Measurements from ENCODE around the gene PHEX. TPM values are rescaled to one million over a fixed set of nuclear protein-coding genes. Genes with fewer than 3 reads are reported as not detected.

Gene PHEX
- total RNA-seq, 4 donors from 2014 or later, result 0.14 to 0.20 TPM; not detected in 2

- WGBS, 2 donors (ENCODE audit: low coverage in 1 of 2), result 95% methylated on average over 1 of the region's 1 CpG; no CpG with 5 or more reads in 1 of the 2 donors
- in situ Hi-C loops (cut with MboI; ENCODE audit: low pct_ligation_motif_present in 1 of 4, low pct_unique_long_range_greater_than_20kb in 1 of 4, low sequenced_read_pairs in 3 of 4), result no loop called here
- Histone ChIP-seq H3K4me1 (peaks cover 0 to 5% (median 0%) of the 10 kb centered on the region in 4 donors), H3K9me3 (no peaks in the 10 kb centered on the region), H3K36me3 (no peaks in the 10 kb centered on the region), H3K27ac (no peak overlapping the region), H3K4me3 (no peak overlapping the region), H3K27me3 (no peaks in the 10 kb centered on the region)
- no peak for TF ChIP-seq CTCF (IDR thresholded peaks at IDR 0.05)
- no peak for TF ChIP-seq POLR2AphosphoS5 (IDR thresholded peaks at IDR 0.05)
- no peak for TF ChIP-seq EP300 (IDR thresholded peaks at IDR 0.05; ENCODE audit: low read depth)
- intact Hi-C loops (cut with DNase I; ENCODE audit: low total_unique reads), result no loop called here
- DNase-seq, result no peak
These were observed 107.7 kb downstream of the PHEX start for GRCh38 chrX:22139822-22140221.

GRCh38 chrX:22141047-22141730 is 109.1 kb downstream of the PHEX start:
- WGBS, 2 donors (ENCODE audit: low coverage in 1 of 2), result 58 to 74% methylated on average over 2 to 4 of the region's 4 CpGs
- TF ChIP-seq POLR2AphosphoS5 (IDR thresholded peaks at IDR 0.05) (no peak), POLR2A (IDR thresholded peaks at IDR 0.05) (no peak), CTCF (IDR thresholded peaks at IDR 0.05) (no peak)
- no peak for DNase-seq
- in situ Hi-C loops (cut with MboI; ENCODE audit: low pct_ligation_motif_present in 1 of 4, low pct_unique_long_range_greater_than_20kb in 1 of 4, low sequenced_read_pairs in 3 of 4) (no loop called here), intact Hi-C loops (cut with DNase I; ENCODE audit: low total_unique reads) (no loop called here)
- no peaks in the 10 kb centered on the region for H3K9me3 ChIP-seq
- H3K4me1 ChIP-seq, result peaks cover 0 to 4% (median 0%) of the 10 kb centered on the region in 4 donors
- no peak overlapping the region for H3K27ac ChIP-seq
- H3K4me3 ChIP-seq, result no peak overlapping the region
- no peaks in the 10 kb centered on the region for H3K27me3 ChIP-seq
- no peaks in the 10 kb centered on the region for H3K36me3 ChIP-seq

- no peak overlapping the region for H3K27ac ChIP-seq
- TF ChIP-seq CTCF (IDR thresholded peaks at IDR 0.05) (no peak), EP300 (IDR thresholded peaks at IDR 0.05; ENCODE audit: low read depth) (no peak), POLR2A (IDR thresholded peaks at IDR 0.05) (no peak), POLR2AphosphoS5 (IDR thresholded peaks at IDR 0.05) (no peak)
- no peaks in the 10 kb centered on the region for H3K36me3 ChIP-seq
- in situ Hi-C loops (cut with MboI; ENCODE audit: low pct_ligation_motif_present in 1 of 4, low pct_unique_long_range_greater_than_20kb in 1 of 4, low sequenced_read_pairs in 3 of 4), result no loop called here
- no peaks in the 10 kb centered on the region for H3K9me3 ChIP-seq
- H3K27me3 ChIP-seq, result no peaks in the 10 kb centered on the region
- no peak overlapping the region for H3K4me3 ChIP-seq
- no peaks in the 10 kb centered on the region for H3K4me1 ChIP-seq
- intact Hi-C loops (cut with DNase I; ENCODE audit: low total_unique reads), result no loop called here
- 55% methylated on average over 1 of the region's 1 CpG; no CpG with 5 or more reads in 1 of the 2 donors for WGBS, 2 donors (ENCODE audit: low coverage in 1 of 2)
- DNase-seq, result no peak
These were observed 115.1 kb downstream of the PHEX start for GRCh38 chrX:22147214-22147613.

GRCh38 chrX:22147942-22148341 is 115.8 kb downstream of the PHEX start:
- no peak for TF ChIP-seq POLR2A (IDR thresholded peaks at IDR 0.05)
- no peak overlapping the region for H3K27ac ChIP-seq
- H3K36me3 ChIP-seq, result no peaks in the 10 kb centered on the region
- H3K4me1 ChIP-seq, result no peaks in the 10 kb centered on the region
- intact Hi-C loops (cut with DNase I; ENCODE audit: low total_unique reads) (no loop called here), in situ Hi-C loops (cut with MboI; ENCODE audit: low pct_ligation_motif_present in 1 of 4, low pct_unique_long_range_greater_than_20kb in 1 of 4, low sequenced_read_pairs in 3 of 4) (no loop called here)
- H3K9me3 ChIP-seq, result no peaks in the 10 kb centered on the region
- WGBS, 2 donors (ENCODE audit: low coverage in 1 of 2), result 76 to 94% methylated on average over 2 to 3 of the region's 3 CpGs
- no peak for DNase-seq
- no peak overlapping the region for H3K4me3 ChIP-seq
- no peaks in the 10 kb centered on the region for H3K27me3 ChIP-seq

GRCh38 chrX:22148565-22148964 is 116.4 kb downstream of the PHEX start:
- 73% methylated on average over 2 of the region's 2 CpGs; no CpG with 5 or more reads in 1 of the 2 donors for WGBS, 2 donors (ENCODE audit: low coverage in 1 of 2)
- no peaks in the 10 kb centered on the region for H3K36me3 ChIP-seq
- intact Hi-C loops (cut with DNase I; ENCODE audit: low total_unique reads), result no loop called here

More at GRCh38 chrX:22148565-22148964, 116.4 kb downstream of the PHEX start:
- H3K4me3 ChIP-seq, result no peak overlapping the region
- in situ Hi-C loops (cut with MboI; ENCODE audit: low pct_ligation_motif_present in 1 of 4, low pct_unique_long_range_greater_than_20kb in 1 of 4, low sequenced_read_pairs in 3 of 4), result no loop called here
- H3K4me1 ChIP-seq, result no peaks in the 10 kb centered on the region
- H3K27ac ChIP-seq, result no peak overlapping the region
- H3K27me3 ChIP-seq, result no peaks in the 10 kb centered on the region
- DNase-seq, result no peak
- H3K9me3 ChIP-seq, result no peaks in the 10 kb centered on the region
- TF ChIP-seq EP300 (IDR thresholded peaks at IDR 0.05; ENCODE audit: low read depth) (no peak), CTCF (IDR thresholded peaks at IDR 0.05) (no peak), POLR2AphosphoS5 (IDR thresholded peaks at IDR 0.05) (no peak), POLR2A (IDR thresholded peaks at IDR 0.05) (no peak)
